PC-3 (cell line): ENCODE measurements around the gene MTCL1. TPM values are rescaled to one million over a fixed set of nuclear protein-coding genes. Genes with fewer than 3 reads are reported as not detected.

ENCODE experiments used
- ATAC-seq: fragments of 200-7000 bp; cut with Tn5 transposase; 2 replicates; pipeline ENCODE4 v1.9.1; 2020; ENCODE audit warnings: mild to moderate bottlenecking, moderate library complexity
- BruUV-seq: library from RNA; stranded (reverse); fragments of 400-500 nt; replicated peaks from 2 replicates; lab custom pipeline; 2021; lab: Mats Ljungman, UMichigan
- CTCF ChIA-PET: fragments of 300-600 bp; sonication (Branson Sonifier 250); formaldehyde crosslinking; loops from one replicate; lab custom pipeline; 2022; ENCODE audit warnings: antibody characterized with exemption; lab: Charles Lee
- POLR2A ChIA-PET: fragments of 300-600 bp; sonication (Branson Sonifier 250); formaldehyde crosslinking; loops from one replicate; lab custom pipeline; 2022; ENCODE audit warnings: antibody characterized with exemption; ENCODE audit not compliant: unreplicated experiment; lab: Charles Lee
- DNase-seq: peaks from one replicate; pipeline ENCODE4 v3.0.0-alpha.2; 2015
- H2AFZ ChIP-seq: fragments of 300-600 bp; sonication (generic); 2 replicates; pipeline ENCODE4 v1.6.0; 2016; ENCODE audit warnings: antibody characterized with exemption, low read length
- H3F3A ChIP-seq: fragments of 300-600 bp; sonication (generic); one replicate; pipeline ENCODE4 v1.6.0; 2017; ENCODE audit warnings: antibody characterized with exemption, low read length, control low read depth, mild to moderate bottlenecking; ENCODE audit not compliant: unreplicated experiment
- H3K27ac ChIP-seq: fragments of 300-600 bp; sonication (generic); 2 replicates; pipeline ENCODE4 v1.5.1; 2016; ENCODE audit warnings: mild to moderate bottlenecking, low read length
- H3K27me3 ChIP-seq: fragments of 300-600 bp; sonication (generic); 2 replicates; pipeline ENCODE4 v1.6.1; 2016; ENCODE audit warnings: low read length, mixed read lengths
- H3K36me3 ChIP-seq: fragments of 300-600 bp; sonication (generic); 2 replicates; pipeline ENCODE4 v1.6.1; 2016; ENCODE audit warnings: low read depth, mixed run types, low read length, mixed read lengths
- H3K4me1 ChIP-seq: fragments of 300-600 bp; sonication (generic); 2 replicates; pipeline ENCODE4 v1.5.1; 2016; ENCODE audit warnings: low read length; ENCODE audit not compliant: insufficient read depth
- H3K4me2 ChIP-seq: fragments of 300-600 bp; sonication (generic); 2 replicates; pipeline ENCODE4 v1.6.0; 2016; ENCODE audit warnings: low read length
- H3K4me3 ChIP-seq: fragments of 300-600 bp; sonication (generic); 2 replicates; pipeline ENCODE4 v1.5.1; 2016; ENCODE audit warnings: mild to moderate bottlenecking, low read length, mixed read lengths
- H3K79me2 ChIP-seq: fragments of 300-600 bp; sonication (generic); 2 replicates; pipeline ENCODE4 v1.6.1; 2017; ENCODE audit warnings: low read length, mixed read lengths
- H3K9ac ChIP-seq: fragments of 300-600 bp; sonication (generic); 2 replicates; pipeline ENCODE4 v1.6.0; 2016; ENCODE audit warnings: mild to moderate bottlenecking, low read length
- H3K9me2 ChIP-seq: fragments of 300-600 bp; sonication (generic); replicated peaks from 2 replicates; pipeline ENCODE4 v1.6.1; 2016; ENCODE audit warnings: mixed run types, low read length, mixed read lengths
- H3K9me3 ChIP-seq: fragments of 300-600 bp; sonication (generic); 2 replicates; pipeline ENCODE4 v1.6.1; 2016; ENCODE audit warnings: low read length, mixed read lengths
- H4K20me1 ChIP-seq: fragments of 300-600 bp; sonication (generic); 2 replicates; pipeline ENCODE4 v1.6.1; 2016; ENCODE audit warnings: low read length, mixed read lengths
- EZH2 ChIP-seq: fragments of 300-600 bp; sonication (generic); IDR thresholded peaks from one replicate; pipeline ENCODE4 v1.6.1; 2017; ENCODE audit warnings: antibody characterized with exemption, mild to moderate bottlenecking, low read length; ENCODE audit not compliant: unreplicated experiment
- EZH2phosphoT487 ChIP-seq: fragments of 300-600 bp; sonication (generic); IDR thresholded peaks from 2 replicates; pipeline ENCODE4 v1.6.1; 2018; ENCODE audit warnings: mild to moderate bottlenecking, antibody characterized with exemption, low read length, borderline replicate concordance
- intact Hi-C: fragments of 100-400 bp; cut with micrococcal nuclease; formaldehyde crosslinking; loops from 2 replicates; pipeline ENCODE4 v1.9.0; 2023
- total RNA-seq: library from RNA; depleted of rRNA; stranded (reverse); fragments of >200 nt; gene quantifications from 2 replicates; pipeline ENCODE4 v1.2.3, GENCODE V29; 2014
- TF ChIP-seq, protein P1 (sequence below): fragments of 300-600 bp; sonication (generic); conservative IDR thresholded peaks from 2 replicates; pipeline ENCODE4 v1.5.1; 2017; ENCODE audit warnings: antibody characterized with exemption, low read depth, mild to moderate bottlenecking, low read length

The MTCL1 gene
- total RNA-seq, 1 experiment from 2014 or later = 33.1 TPM

DNA sequence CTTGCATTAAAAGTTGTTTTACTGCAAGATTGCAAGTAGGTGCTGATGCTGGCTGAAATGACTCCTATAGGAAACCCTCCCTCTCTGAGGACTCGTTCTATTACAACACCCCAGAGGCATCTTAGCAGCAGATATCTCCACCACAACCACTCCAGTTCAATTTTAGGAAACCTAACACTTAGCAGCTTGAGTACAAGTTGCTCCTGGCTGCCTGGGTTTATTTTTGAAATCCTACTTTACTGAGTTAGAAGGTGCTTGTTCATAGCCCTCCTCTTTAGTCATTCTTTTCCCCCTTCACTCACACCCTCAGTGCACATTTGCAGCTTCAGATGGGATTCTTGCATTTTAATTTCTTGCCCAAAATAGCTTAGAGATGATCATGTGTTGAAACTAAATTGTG is 111.5 kb downstream of the MTCL1 start:
- ATAC-seq (no peak), DNase-seq (no peak)
- intact Hi-C loops = no loop called here
- Histone ChIP-seq H4K20me1 (no peaks in the 10 kb centered on the region), H3K27ac (no peak overlapping the region), H2AFZ (no peak overlapping the region), H3K9ac (no peak overlapping the region), H3K27me3 (no peaks in the 10 kb centered on the region), H3K4me3 (no peak overlapping the region), H3K9me3 (no peaks in the 10 kb centered on the region), H3K9me2 (no peaks in the 10 kb centered on the region), H3K4me1 (no peaks in the 10 kb centered on the region), H3K36me3 (peaks cover 28% of the 10 kb centered on the region), H3K79me2 (no peaks in the 10 kb centered on the region), H3F3A (no peaks in the 10 kb centered on the region), H3K4me2 (no peak overlapping the region)
- POLR2A ChIA-PET = no interaction called here
- CTCF ChIA-PET = interaction anchor here (0.7 kb wide), 1 partner anchor 22 kb away, joined by 7 read pairs; no protein-coding TSS in a partner anchor
- no TSS peak for BruUV-seq
- no peak for TF ChIP-seq EZH2
- no peak for TF ChIP-seq EZH2phosphoT487
- TF ChIP-seq, protein P1, sequence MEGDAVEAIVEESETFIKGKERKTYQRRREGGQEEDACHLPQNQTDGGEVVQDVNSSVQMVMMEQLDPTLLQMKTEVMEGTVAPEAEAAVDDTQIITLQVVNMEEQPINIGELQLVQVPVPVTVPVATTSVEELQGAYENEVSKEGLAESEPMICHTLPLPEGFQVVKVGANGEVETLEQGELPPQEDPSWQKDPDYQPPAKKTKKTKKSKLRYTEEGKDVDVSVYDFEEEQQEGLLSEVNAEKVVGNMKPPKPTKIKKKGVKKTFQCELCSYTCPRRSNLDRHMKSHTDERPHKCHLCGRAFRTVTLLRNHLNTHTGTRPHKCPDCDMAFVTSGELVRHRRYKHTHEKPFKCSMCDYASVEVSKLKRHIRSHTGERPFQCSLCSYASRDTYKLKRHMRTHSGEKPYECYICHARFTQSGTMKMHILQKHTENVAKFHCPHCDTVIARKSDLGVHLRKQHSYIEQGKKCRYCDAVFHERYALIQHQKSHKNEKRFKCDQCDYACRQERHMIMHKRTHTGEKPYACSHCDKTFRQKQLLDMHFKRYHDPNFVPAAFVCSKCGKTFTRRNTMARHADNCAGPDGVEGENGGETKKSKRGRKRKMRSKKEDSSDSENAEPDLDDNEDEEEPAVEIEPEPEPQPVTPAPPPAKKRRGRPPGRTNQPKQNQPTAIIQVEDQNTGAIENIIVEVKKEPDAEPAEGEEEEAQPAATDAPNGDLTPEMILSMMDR = no peak

DNA sequence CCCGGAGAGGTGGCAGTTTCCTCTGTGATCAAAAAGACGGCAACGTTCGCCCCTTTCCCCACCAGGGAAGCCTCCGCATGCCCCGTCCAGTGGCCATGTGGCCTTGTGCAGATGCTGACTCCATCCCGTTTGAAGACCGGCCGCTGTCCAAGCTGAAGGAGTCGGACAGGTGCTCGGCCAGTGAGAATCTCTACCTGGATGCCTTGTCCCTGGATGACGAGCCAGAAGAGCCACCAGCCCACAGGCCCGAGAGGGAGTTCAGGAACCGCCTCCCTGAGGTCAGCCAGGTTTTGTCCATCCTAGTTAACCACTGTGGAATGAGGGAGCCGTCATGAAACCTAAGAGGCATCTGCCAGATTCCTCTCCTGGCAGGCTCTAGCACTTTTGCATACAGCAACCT is 113.6 kb downstream of the MTCL1 start:
- no peak for ATAC-seq
- no peak for TF ChIP-seq EZH2phosphoT487
- TF ChIP-seq, protein P1 = no peak
- no peak for TF ChIP-seq EZH2
- Histone ChIP-seq H2AFZ (no peak overlapping the region), H3K4me3 (no peak overlapping the region), H4K20me1 (no peaks in the 10 kb centered on the region), H3K4me1 (no peaks in the 10 kb centered on the region), H3K9me3 (no peaks in the 10 kb centered on the region), H3K27ac (no peak overlapping the region), H3K27me3 (no peaks in the 10 kb centered on the region), H3F3A (no peaks in the 10 kb centered on the region), H3K79me2 (no peaks in the 10 kb centered on the region), H3K4me2 (no peak overlapping the region), H3K9ac (no peak overlapping the region), H3K9me2 (no peaks in the 10 kb centered on the region), H3K36me3 (peaks cover 27% of the 10 kb centered on the region)
- CTCF ChIA-PET = no interaction called here
- BruUV-seq = no TSS peak
- no peak for DNase-seq
- POLR2A ChIA-PET = no interaction called here
- intact Hi-C loops = no loop called here

DNA sequence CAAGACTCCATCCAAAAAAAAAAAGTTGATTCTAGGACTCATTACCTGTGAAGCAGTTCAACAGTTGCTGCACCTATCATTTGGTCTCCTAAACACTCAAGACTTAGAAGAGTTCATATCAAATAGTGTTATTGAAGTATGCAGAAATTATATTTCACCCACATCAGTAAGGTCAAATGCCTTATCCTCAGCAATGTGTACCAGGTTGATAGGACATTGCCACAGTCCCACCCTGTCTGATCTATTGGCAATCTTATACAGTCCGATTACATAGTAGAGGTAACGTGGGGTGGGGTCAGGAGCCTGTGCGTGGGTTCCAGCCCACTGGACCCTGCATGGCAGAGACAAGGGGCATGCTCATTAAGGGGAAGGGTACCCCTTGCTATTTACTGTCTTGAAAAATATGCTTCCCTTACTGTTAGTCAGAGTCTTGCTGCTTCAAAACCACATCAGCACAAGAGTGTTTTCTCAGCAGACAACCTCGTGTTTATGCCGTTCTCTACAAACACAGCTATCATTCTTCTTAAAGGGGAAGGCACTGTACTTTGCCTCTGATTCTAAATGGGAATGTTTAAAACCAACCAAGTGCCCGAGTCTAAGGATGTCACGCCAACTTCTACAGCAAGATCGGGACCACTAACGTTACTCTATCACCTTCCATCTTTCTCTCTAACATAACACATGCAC is 115.2 kb downstream of the MTCL1 start:
- POLR2A ChIA-PET = no interaction called here
- intact Hi-C loops = no loop called here
- H3K36me3 ChIP-seq = peaks cover 20% of the 10 kb centered on the region

More for the DNA sequence above, 115.2 kb downstream of the MTCL1 start:
- Histone ChIP-seq H4K20me1 (no peaks in the 10 kb centered on the region), H3K4me2 (no peak overlapping the region), H3K9me2 (no peaks in the 10 kb centered on the region), H3K9ac (no peak overlapping the region), H3F3A (no peaks in the 10 kb centered on the region), H3K27me3 (no peaks in the 10 kb centered on the region), H3K27ac (no peak overlapping the region), H3K9me3 (no peaks in the 10 kb centered on the region), H3K4me1 (no peaks in the 10 kb centered on the region), H3K4me3 (no peak overlapping the region), H2AFZ (no peak overlapping the region), H3K79me2 (no peaks in the 10 kb centered on the region)
- BruUV-seq = no TSS peak
- CTCF ChIA-PET = no interaction called here
- TF ChIP-seq, protein P1 = no peak
- TF ChIP-seq EZH2 = no peak
- TF ChIP-seq EZH2phosphoT487 = no peak
- ATAC-seq = no peak
- no peak for DNase-seq
